LNCAP (cell line): Measurements from ENCODE around the gene MSI1.
A peak's percentile ranks its signal among the peaks of the same experiment; 100 is the strongest.

Experiments used
- TF ChIP-seq, protein P1 (sequence below): fragments of 450-650 bp; IDR thresholded peaks from 2 replicates; pipeline ENCODE4 v1.5.1; 2017; ENCODE audit warnings: mild to moderate bottlenecking

The MSI1 gene

DNA sequence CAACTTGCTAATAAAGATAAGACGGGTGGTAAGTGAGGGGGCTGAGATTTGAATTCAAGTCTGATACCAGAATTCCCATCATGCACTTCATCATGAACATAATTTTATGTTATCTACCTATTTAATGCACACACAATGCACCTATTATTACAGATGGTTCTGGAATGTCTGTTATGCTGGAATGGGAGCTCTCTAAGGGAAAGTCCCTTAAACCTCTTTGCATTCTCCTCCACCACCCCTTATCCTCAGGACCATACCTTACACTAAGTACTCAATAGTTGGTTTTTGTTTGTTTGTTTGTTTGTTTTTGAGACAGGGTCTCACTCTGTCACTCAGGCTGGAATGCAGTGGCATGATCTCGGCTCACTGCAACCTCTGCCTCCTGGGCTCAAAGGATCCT is 7.0 kb upstream of the MSI1 start:
- TF ChIP-seq, protein P1, sequence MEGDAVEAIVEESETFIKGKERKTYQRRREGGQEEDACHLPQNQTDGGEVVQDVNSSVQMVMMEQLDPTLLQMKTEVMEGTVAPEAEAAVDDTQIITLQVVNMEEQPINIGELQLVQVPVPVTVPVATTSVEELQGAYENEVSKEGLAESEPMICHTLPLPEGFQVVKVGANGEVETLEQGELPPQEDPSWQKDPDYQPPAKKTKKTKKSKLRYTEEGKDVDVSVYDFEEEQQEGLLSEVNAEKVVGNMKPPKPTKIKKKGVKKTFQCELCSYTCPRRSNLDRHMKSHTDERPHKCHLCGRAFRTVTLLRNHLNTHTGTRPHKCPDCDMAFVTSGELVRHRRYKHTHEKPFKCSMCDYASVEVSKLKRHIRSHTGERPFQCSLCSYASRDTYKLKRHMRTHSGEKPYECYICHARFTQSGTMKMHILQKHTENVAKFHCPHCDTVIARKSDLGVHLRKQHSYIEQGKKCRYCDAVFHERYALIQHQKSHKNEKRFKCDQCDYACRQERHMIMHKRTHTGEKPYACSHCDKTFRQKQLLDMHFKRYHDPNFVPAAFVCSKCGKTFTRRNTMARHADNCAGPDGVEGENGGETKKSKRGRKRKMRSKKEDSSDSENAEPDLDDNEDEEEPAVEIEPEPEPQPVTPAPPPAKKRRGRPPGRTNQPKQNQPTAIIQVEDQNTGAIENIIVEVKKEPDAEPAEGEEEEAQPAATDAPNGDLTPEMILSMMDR, result no peak

DNA sequence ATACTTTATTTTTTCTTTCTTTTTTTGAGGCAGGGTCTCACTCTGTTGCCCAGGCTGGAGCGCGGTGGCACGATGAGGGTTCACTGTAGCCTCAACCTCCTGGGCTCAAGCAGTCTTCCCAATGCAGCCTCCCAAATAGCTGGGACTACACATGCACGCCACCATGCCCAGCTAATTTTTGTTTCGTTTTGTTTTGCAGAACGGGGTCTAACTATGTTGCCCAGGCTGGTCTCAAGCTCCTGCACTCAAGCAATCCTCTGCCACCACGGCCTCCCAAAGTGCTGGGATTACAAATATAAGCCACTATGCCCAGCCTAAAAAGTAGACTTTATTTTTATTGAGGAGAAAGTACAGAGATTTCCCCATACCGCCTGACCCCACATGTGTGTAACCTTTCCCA is 4.7 kb upstream of the MSI1 start:
- TF ChIP-seq, protein P1, result no peak

DNA sequence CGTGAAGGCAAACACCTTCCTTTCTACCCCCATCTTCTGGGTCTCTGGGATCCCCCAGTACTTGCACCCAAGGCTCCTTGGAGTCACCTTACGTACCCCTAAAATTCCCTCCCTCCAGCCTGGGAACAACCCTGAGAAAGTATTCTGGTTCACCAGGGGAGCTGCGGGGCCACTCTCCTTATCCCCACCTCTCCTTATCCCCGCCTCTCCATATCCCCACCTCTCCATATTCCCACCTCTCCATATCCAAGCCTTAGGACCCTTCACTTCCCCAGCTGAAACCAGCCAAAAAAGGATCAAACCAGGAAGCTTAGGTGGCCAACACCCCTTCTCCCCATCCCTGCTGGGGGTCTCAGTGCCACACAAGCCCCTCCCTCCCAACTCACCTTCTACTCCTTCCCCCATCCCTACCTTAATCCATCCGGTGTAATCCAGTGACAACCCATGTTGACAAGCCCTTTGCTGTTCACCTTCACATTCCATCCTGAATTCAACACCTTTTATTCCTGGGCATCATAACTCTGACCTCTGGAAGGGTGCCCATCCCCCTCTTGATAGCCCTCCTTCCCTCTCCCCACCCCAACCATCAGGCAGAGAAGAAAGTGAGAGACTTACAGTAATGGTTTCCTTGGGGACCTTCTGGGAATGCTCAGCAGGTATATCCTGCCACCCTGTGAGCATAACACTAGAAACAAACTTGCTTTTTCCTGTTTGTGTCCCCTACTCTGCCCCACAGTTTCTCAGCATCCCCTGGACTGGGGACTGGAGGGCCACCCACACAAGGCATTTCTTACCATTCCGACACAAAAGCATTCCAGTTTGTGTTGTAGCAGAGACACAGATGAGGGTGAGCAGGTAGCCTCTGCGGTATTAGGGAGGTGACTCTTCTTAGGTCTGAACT is 1.6 kb upstream of the MSI1 start:
- TF ChIP-seq, protein P1, result no peak

DNA sequence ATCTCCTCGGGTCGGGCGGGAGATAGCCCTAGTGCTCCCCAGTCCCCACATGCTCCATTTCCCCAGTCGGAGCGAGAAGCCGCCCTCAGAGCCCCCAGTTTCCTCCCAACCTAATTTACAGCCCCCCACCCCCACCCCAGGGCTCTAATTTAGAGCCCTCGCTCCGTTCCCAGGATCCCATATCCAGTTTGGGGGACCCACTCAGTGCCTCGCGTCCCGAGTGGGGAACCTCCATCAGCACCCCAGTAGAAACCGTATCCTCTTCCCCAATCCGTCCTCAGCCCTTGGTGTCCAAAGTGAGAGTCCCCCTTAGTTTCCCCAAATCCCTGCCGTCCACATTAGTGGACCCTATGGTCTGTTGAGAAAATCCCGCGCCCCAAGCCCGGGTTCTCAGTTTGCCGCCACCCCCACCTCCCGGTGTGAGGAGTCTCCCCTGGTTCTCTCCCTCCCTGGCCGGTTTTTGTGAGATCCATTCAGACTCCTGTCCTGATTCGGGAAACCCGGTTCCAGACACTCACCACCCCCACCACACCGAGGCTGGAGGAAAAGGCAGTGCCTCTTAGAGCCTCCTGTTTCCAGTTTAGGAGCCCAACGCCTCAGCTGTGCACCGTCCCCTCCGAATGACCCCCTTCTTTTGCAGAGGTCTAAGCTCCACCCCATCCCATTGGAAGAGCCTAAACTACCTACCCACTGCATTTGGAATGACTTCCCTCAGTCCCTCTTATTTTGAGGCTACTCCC is 809 bp upstream of the MSI1 start:
- TF ChIP-seq, protein P1, result no peak

DNA sequence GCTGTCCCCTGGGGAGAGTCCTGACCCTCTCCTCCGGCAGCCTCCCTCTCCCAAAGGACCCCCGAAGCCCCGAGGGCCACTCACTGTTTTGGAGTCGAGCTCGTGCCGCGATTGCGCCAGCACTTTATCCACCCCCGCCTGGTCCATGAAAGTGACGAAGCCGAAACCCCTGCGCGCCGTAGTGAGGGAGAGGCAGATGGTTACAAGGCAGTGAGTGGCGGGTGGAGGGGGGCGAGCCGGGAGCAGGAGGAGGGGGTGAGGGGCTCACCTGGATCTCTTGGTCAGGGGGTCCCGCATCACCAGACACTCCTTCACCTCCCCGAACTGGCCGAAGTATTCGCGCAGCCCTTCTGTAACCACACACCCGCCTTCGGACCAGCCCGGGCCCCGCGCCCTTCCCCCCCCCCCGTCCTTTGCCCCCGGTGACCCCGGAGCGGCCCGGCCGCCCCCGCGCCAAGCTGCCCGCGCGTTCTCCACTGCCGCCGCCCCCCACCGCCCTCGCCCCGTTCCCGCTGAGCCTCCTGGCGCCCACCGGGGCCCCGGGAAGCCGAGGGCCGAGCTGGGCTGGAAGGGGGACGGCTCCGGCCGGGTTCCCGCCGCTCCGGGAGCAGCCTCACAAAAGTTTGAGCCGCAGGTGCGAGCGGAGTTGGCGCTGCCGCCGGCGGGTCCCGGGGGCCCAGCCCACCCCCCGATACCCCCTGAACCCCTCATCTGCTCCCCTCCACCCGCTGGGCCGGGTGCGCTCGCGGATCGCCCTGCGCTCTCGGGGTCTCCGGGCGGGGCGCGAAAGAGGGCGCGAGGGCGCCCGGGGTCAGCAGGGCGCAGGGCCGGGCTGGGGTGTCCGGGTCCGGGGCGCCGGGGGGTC is 808 bp downstream of the MSI1 start:
- TF ChIP-seq, protein P1, result no peak

DNA sequence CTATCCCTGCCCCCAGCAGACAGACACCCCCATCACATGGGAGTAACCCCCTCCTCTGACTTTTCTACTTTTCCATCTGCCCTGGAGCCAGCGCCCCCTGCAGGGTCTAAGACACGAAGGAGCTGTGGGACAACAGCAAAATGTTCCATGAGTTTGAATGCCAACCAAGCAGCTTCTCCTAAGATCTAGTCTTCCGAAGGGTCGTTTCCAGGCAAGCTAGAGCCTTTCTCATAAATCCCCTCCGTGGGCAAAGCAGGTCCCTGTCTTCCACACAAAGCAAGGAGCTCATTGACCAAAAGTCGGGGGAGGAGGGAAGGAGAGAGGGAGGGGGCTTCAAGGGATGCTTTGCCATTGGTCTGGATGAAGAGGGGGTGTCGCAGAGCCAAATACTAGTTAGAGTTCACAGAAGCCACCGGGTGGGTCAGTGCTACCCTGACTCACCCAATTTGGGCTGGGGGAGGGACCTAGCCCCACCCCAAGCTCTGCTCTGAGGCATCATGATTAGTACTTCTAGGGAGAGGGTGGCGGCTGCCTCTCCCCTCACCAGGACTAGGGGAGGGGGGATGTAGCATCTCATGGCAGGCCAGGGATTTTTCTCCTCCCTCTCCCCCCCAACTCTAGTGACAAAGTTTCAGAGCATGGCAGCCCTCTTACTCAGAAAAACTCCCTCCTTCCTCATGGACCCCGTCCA is 1.6 kb downstream of the MSI1 start:
- TF ChIP-seq, protein P1, result peak; percentile 35; the same call in 1 of the 2 replicates

DNA sequence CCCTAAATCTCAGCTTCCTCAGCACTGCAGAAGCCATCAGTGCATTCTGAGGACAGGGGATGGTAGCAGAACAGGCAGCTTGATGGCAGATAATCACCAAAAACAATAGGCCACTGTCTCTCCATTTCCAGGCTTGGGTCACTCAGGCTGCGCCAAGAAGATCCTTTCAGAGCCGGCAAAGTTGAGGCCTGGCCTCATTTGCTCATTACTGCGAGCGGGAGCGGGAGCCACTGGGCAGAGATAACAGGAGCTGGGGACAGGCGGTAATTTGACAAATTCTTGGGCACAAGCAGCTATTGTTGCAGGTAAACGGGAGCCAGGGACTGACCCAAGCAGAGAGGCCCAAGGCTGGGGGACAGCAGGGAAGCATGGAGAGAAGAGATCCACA is 2.1 kb downstream of the MSI1 start:
- TF ChIP-seq, protein P1, result no peak
